GM21576 (cell line): ENCODE results near the gene AXIN1.
A peak's percentile ranks its signal among the peaks of the same experiment; 100 is the strongest.
"Not testable (repeated sequence)": the region's sequence is repeated elsewhere in the genome, so short reads cannot be mapped to it uniquely, and the experiment has no call there.

ENCODE experiments used
- ATAC-seq: cut with Tn5 transposase; IDR thresholded peaks from one replicate; pipeline ENCODE4 v1.9.1; 2021; ENCODE audit warnings: mild to moderate bottlenecking, moderate library complexity; ENCODE audit not compliant: unreplicated experiment

Gene AXIN1

DNA sequence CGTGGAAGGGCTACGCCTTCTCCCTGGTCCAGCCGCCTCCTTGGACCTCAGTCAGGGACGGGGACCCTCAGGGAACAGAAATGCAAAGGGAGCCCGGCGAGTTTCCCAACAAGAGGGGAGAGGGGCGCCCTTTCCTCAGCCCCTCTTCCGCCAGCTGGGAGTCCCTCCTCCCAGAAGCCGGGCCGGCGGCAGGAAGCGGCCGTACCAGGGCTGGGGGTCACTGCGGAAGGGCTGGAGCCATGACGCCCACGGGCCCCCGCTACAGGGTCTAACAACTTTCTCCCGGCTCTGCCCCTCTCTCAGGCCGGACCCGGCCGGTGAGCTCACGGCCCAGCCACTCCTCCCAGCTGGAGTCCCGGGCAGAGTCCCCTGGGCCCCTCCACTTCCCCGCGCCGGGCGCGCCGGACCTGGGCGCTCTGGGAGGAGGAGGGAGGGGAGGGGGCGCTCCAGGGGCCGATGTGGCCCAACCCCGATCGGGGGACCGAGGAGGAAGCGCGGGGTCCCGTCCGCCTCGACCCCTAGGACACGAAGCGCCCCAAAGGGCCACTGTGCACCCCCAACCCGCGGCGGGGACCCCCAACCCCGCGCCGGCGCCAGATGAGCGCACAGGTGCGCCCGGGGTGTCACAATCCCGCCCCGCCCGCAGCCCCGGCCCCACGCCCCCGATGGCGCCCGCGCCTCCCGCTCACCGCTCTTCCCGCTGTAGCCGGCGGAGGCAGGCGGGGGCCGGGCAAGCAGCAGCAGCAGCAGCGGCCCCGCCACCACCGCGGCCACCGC is 28.7 kb upstream of the AXIN1 start:
- ATAC-seq: peak; percentile 18

GRCh38 chr16:380762-381011 is 28.2 kb upstream of the AXIN1 start:
- ATAC-seq: no peak

- no peak for ATAC-seq
These were observed 27.6 kb upstream of the AXIN1 start for GRCh38 chr16:379961-380761.

GRCh38 chr16:379183-379960 is 26.8 kb upstream of the AXIN1 start:
- ATAC-seq: no peak

GRCh38 chr16:378821-379182 is 26.3 kb upstream of the AXIN1 start:
- ATAC-seq: no peak

DNA sequence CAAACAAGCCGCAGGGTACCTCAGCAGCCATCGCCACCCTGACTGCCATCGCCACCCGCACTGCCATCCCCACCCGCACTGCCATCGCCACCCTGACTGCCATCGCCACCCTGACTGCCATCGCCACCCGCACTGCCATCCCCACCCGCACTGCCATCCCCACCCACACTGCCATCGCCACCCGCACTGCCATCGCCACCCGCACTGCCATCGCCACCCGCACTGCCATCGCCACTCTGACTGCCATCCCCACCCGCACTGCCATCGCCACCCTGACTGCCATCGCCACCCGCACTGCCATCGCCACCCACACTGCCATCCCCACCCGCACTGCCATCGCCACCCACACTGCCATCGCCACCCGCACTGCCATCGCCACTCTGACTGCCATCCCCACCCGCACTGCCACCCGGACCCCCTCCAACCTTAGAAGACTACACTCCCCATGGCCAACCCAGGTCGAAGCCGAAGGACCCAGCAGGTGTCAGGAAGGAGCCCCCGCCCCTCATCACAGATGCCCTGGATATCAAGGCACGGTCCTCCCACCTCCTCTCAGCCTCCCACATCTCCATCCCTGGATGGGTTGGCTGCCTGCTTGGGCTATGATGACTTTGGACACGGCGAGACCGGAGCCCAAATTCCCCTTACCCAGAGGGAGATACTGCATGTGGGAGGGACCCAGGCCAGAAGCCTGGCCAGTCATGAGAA is 25.7 kb upstream of the AXIN1 start:
- not testable (repeated sequence) for ATAC-seq

DNA sequence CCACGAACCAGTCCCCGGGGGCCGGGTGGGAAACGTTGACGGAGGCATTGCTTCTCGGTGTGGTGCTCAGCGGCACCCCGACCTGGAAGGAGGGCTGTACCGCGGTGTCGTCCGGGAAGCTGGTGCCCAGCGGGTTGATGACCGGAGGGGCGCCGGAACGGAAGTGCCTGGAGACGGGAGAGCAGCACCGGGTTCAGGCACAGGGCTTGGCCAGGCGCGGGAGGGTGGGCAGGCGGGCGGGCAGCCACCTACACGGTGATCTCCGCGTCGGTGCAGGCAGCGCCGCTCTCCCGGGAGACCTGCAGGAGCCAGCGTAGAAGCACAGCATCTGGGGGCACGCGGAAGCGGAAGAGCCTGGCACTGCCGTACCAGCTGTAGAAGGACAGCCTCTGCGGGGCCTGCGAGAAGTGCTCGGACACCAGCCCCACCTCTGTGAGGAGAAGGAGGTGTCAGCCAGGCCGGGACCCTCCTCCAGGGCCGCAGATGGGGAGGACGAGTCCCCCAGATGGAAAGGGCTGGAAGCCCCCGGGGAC is 25.0 kb upstream of the AXIN1 start:
- no peak for ATAC-seq

GRCh38 chr16:376817-377418 is 24.4 kb upstream of the AXIN1 start:
- ATAC-seq: no peak

GRCh38 chr16:375927-376816 is 23.6 kb upstream of the AXIN1 start:
- ATAC-seq: no peak

GRCh38 chr16:375212-375611 is 22.7 kb upstream of the AXIN1 start:
- ATAC-seq: no peak

DNA sequence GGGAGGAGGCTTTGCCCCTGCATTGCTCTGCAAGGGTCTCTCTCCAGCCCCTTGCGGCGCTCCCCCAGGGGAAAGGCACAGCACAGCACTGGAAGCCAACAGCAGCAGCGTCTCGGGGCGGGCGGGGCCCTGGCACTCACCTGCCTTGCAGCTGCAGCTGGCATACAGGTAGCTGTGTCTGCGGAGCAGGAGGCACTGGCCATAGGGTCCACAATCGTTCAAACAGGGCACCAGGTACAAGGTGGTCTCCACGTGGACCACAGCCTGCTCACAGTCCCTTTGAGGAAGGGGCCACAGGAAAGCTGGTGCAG is 22.0 kb upstream of the AXIN1 start:
- no peak for ATAC-seq

- no peak for ATAC-seq
These were observed 21.5 kb upstream of the AXIN1 start for GRCh38 chr16:373848-374615.

- no peak for ATAC-seq
These were observed 20.6 kb upstream of the AXIN1 start for GRCh38 chr16:373020-373598.

DNA sequence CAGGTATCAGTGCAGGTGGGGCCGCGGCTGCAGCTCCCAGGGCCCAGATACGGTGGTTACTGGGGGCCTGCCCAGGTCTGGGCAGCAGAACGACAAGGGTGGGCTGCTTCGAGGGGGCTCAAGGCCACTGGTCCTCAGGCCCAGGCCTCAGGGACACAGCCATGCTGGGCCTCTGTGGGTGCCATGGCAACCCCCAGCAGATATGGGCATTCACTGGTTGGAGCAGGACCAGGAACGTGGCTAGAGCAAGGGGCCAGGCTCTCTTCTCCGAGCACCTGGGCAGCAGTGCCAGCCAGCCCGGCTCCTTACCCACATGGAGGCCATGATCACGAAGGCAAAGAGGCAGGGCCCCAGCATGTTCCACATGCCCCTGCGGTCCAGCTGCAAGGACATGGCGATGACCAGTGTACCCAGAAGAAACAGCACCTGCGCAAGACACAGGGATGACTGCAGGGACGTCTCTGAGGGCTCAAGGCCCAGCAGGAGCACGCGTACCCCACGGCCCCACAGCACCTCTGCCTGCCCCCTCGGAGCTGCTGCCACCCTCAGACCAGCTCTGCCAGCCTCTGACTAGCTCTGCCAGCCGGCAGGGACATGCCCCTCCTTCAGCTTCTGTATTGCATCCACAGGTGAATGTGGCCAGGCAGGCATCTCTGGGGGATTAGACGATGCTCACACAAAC is 19.9 kb upstream of the AXIN1 start:
- ATAC-seq: no peak

GRCh38 chr16:371515-372301 is 19.2 kb upstream of the AXIN1 start:
- no peak for ATAC-seq

- ATAC-seq: no peak
These were observed 18.5 kb upstream of the AXIN1 start for GRCh38 chr16:370979-371514.

- peak; percentile 79 for ATAC-seq
These were observed 17.9 kb upstream of the AXIN1 start, which contains the start of gene MRPL28 for GRCh38 chr16:370443-370842. Gene MRPL28 (minus strand): TSS chr16:370538. CDS start chr16:370218, 320 bp downstream.
